NCI-H187 (cell line): ENCODE results near the gene PDZRN4.

Experiments used
- DNase-seq, 2 experiments: peaks; one replicate each; lab custom pipeline; 2025; lab: John Stamatoyannopoulos, UW

Gene PDZRN4

GRCh38 chr12:41459111-41459905, 271.2 kb downstream of the PDZRN4 start:
- DNase-seq: no peak

GRCh38 chr12:41459906-41460214, 271.7 kb downstream of the PDZRN4 start:
- DNase-seq: no peak

GRCh38 chr12:41460906-41461305, 272.8 kb downstream of the PDZRN4 start:
- DNase-seq: no peak

- no peak for DNase-seq
Observed at GRCh38 chr12:41462312-41462711, 274.2 kb downstream of the PDZRN4 start.

GRCh38 chr12:41465526-41465925, 277.4 kb downstream of the PDZRN4 start:
- DNase-seq: no peak

GRCh38 chr12:41466300-41466699, 278.2 kb downstream of the PDZRN4 start:
- no peak for DNase-seq

- DNase-seq: no peak
Observed at GRCh38 chr12:41466802-41467201, 278.7 kb downstream of the PDZRN4 start.

GRCh38 chr12:41467591-41468325, 279.6 kb downstream of the PDZRN4 start:
- DNase-seq: no peak

GRCh38 chr12:41468341-41468740, 280.2 kb downstream of the PDZRN4 start:
- DNase-seq: no peak

- no peak for DNase-seq
Observed at GRCh38 chr12:41468756-41469155, 280.6 kb downstream of the PDZRN4 start.

GRCh38 chr12:41473441-41473840, 285.3 kb downstream of the PDZRN4 start:
- DNase-seq: no peak

GRCh38 chr12:41474001-41474400, 285.9 kb downstream of the PDZRN4 start:
- no peak for DNase-seq

- peak; percentile 23 to 46 for DNase-seq
Observed at GRCh38 chr12:41476499-41477439, 288.6 kb downstream of the PDZRN4 start.

- DNase-seq: no peak
Observed at GRCh38 chr12:41479426-41479825, 291.3 kb downstream of the PDZRN4 start.

- DNase-seq: no peak
Observed at GRCh38 chr12:41485203-41485602, 297.1 kb downstream of the PDZRN4 start.

- DNase-seq: no peak
Observed at GRCh38 chr12:41486718-41487117, 298.6 kb downstream of the PDZRN4 start.

GRCh38 chr12:41496009-41496408, 307.9 kb downstream of the PDZRN4 start:
- DNase-seq: no peak

- DNase-seq: no peak
Observed at GRCh38 chr12:41497409-41497808, 309.3 kb downstream of the PDZRN4 start.

GRCh38 chr12:41504976-41505375, 316.9 kb downstream of the PDZRN4 start:
- DNase-seq: no peak

- DNase-seq: no peak
Observed at GRCh38 chr12:41507286-41507685, 319.2 kb downstream of the PDZRN4 start.

GRCh38 chr12:41509271-41510055, 321.3 kb downstream of the PDZRN4 start:
- peak in 1 of 2 experiments; percentile 67 for DNase-seq

- DNase-seq: no peak
Observed at GRCh38 chr12:41510470-41510869, 322.4 kb downstream of the PDZRN4 start.
